ENCODE results near the gene SCML1.

The SCML1 gene

DNA sequence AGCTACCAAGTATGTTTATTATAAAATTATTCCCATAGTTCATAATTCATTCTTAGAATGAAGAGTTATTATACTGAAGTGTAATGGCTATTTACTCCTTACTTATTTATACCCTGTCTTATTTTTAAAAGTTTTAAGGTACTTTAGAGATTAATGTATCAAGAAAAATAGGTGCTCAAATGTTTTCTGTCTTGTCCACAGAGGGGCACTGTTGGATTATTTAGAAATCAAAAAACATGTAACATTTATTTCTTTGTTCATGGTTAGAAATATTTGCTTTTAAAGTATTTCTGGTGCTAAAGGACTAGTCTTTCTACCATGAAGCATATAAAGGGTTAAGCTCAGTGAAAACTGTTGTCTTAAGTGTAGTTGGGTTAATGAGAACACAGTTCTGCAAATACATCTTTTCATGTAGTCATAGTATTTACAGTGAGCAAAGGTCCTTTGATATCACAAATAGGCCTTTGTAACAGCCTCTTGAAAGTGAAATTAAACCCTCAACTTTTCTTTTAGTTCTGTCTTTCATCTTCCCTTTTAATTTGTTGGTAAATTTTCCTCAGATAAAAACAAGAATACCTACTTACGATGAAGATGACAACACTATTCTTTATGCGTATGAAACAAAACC, 7.7 kb downstream of the SCML1 start (continued):
- TF ChIP-seq, protein P1, sequence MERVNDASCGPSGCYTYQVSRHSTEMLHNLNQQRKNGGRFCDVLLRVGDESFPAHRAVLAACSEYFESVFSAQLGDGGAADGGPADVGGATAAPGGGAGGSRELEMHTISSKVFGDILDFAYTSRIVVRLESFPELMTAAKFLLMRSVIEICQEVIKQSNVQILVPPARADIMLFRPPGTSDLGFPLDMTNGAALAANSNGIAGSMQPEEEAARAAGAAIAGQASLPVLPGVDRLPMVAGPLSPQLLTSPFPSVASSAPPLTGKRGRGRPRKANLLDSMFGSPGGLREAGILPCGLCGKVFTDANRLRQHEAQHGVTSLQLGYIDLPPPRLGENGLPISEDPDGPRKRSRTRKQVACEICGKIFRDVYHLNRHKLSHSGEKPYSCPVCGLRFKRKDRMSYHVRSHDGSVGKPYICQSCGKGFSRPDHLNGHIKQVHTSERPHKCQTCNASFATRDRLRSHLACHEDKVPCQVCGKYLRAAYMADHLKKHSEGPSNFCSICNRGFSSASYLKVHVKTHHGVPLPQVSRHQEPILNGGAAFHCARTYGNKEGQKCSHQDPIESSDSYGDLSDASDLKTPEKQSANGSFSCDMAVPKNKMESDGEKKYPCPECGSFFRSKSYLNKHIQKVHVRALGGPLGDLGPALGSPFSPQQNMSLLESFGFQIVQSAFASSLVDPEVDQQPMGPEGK (CRISPR knock-in tag; IDR thresholded peaks at IDR 0.05; ENCODE audit: borderline replicate concordance), result no peak

GRCh38 chrX:17747692-17748091, 10.4 kb downstream of the SCML1 start:
- TF ChIP-seq SNAI2 (CRISPR knock-in tag; IDR thresholded peaks at IDR 0.05) (no peak), CSDC2 (CRISPR knock-in tag; IDR thresholded peaks at IDR 0.05) (no peak), CREB5 (CRISPR knock-in tag; IDR thresholded peaks at IDR 0.05; ENCODE audit: low read depth) (no peak), RARB (CRISPR knock-in tag; IDR thresholded peaks at IDR 0.05) (no peak), ZNF70 (CRISPR knock-in tag; IDR thresholded peaks at IDR 0.05) (no peak), PPARA (CRISPR knock-in tag; IDR thresholded peaks at IDR 0.05; ENCODE audit: borderline replicate concordance) (no peak), TCF4 (CRISPR knock-in tag; IDR thresholded peaks at IDR 0.05; ENCODE audit: borderline replicate concordance) (no peak), ISL1 (CRISPR knock-in tag; IDR thresholded peaks at IDR 0.05) (no peak), ZFP30 (CRISPR knock-in tag; IDR thresholded peaks at IDR 0.05) (no peak), GLIS3 (CRISPR knock-in tag; IDR thresholded peaks at IDR 0.05) (no peak), BACH2 (CRISPR knock-in tag; IDR thresholded peaks at IDR 0.05; ENCODE audit: borderline replicate concordance) (no peak), OSR1 (CRISPR knock-in tag; IDR thresholded peaks at IDR 0.05) (no peak), CSRNP3 (CRISPR knock-in tag; IDR thresholded peaks at IDR 0.05) (no peak), ZFP3 (CRISPR knock-in tag; IDR thresholded peaks at IDR 0.05) (no peak), ZC3H10 (CRISPR knock-in tag; IDR thresholded peaks at IDR 0.05) (no peak)
- TF ChIP-seq, protein P2, sequence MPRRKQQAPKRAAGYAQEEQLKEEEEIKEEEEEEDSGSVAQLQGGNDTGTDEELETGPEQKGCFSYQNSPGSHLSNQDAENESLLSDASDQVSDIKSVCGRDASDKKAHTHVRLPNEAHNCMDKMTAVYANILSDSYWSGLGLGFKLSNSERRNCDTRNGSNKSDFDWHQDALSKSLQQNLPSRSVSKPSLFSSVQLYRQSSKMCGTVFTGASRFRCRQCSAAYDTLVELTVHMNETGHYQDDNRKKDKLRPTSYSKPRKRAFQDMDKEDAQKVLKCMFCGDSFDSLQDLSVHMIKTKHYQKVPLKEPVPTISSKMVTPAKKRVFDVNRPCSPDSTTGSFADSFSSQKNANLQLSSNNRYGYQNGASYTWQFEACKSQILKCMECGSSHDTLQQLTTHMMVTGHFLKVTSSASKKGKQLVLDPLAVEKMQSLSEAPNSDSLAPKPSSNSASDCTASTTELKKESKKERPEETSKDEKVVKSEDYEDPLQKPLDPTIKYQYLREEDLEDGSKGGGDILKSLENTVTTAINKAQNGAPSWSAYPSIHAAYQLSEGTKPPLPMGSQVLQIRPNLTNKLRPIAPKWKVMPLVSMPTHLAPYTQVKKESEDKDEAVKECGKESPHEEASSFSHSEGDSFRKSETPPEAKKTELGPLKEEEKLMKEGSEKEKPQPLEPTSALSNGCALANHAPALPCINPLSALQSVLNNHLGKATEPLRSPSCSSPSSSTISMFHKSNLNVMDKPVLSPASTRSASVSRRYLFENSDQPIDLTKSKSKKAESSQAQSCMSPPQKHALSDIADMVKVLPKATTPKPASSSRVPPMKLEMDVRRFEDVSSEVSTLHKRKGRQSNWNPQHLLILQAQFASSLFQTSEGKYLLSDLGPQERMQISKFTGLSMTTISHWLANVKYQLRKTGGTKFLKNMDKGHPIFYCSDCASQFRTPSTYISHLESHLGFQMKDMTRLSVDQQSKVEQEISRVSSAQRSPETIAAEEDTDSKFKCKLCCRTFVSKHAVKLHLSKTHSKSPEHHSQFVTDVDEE (CRISPR knock-in tag; IDR thresholded peaks at IDR 0.05), result no peak
- TF ChIP-seq, protein P3, sequence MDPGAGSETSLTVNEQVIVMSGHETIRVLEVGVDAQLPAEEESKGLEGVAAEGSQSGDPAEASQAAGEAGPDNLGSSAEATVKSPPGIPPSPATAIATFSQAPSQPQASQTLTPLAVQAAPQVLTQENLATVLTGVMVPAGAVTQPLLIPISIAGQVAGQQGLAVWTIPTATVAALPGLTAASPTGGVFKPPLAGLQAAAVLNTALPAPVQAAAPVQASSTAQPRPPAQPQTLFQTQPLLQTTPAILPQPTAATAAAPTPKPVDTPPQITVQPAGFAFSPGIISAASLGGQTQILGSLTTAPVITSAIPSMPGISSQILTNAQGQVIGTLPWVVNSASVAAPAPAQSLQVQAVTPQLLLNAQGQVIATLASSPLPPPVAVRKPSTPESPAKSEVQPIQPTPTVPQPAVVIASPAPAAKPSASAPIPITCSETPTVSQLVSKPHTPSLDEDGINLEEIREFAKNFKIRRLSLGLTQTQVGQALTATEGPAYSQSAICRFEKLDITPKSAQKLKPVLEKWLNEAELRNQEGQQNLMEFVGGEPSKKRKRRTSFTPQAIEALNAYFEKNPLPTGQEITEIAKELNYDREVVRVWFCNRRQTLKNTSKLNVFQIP (CRISPR knock-in tag; IDR thresholded peaks at IDR 0.05; ENCODE audit: borderline replicate concordance, low read depth), result no peak
- no peak for ATAC-seq

DNA sequence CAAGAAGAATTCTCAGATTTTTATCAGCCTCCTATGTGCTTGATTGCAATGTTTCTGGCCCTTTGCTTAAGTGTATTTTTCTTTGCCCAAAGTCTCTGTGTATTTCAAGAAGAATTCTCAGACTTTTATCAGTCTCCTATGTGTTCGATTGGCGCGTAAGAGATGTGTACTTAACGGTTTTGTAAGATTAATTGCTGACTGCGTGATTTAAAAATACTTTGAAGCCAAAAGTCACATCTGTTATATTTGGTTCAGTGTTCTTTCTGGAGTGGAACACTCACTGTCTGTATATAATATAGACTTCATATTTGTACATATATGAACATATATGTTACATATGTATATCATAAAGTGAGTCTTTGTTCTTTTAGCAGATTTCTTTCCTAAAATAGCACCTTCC, 11.4 kb downstream of the SCML1 start:
- no peak for ATAC-seq
- TF ChIP-seq, protein P3 (CRISPR knock-in tag; IDR thresholded peaks at IDR 0.05; ENCODE audit: borderline replicate concordance, low read depth), result no peak
- TF ChIP-seq, protein P2 (CRISPR knock-in tag; IDR thresholded peaks at IDR 0.05), result no peak
- no peak for TF ChIP-seq RARB (CRISPR knock-in tag; IDR thresholded peaks at IDR 0.05)
- TF ChIP-seq GLIS3 (CRISPR knock-in tag; IDR thresholded peaks at IDR 0.05), result no peak
- TF ChIP-seq ZC3H10 (CRISPR knock-in tag; IDR thresholded peaks at IDR 0.05), result no peak
- TF ChIP-seq CREB5 (CRISPR knock-in tag; IDR thresholded peaks at IDR 0.05; ENCODE audit: low read depth), result no peak
- TF ChIP-seq, protein P1 (CRISPR knock-in tag; IDR thresholded peaks at IDR 0.05; ENCODE audit: borderline replicate concordance), result no peak
- TF ChIP-seq ZFP3 (CRISPR knock-in tag; IDR thresholded peaks at IDR 0.05), result no peak
- TF ChIP-seq BACH2 (CRISPR knock-in tag; IDR thresholded peaks at IDR 0.05; ENCODE audit: borderline replicate concordance), result no peak
- TF ChIP-seq CSDC2 (CRISPR knock-in tag; IDR thresholded peaks at IDR 0.05), result no peak

Data from SK-N-SH treated with all-trans-retinoic acid at 6 μM for 48 hours (cell line).